GDM1 (cell line): ENCODE measurements around the gene AP2B1.
"Not testable (repeated sequence)": the region's sequence is repeated elsewhere in the genome, so short reads cannot be mapped to it uniquely, and the experiment has no call there.

ENCODE experiments used
- DNase-seq: peaks from one replicate; lab custom pipeline; 2025; lab: John Stamatoyannopoulos, UW

The AP2B1 gene

DNA sequence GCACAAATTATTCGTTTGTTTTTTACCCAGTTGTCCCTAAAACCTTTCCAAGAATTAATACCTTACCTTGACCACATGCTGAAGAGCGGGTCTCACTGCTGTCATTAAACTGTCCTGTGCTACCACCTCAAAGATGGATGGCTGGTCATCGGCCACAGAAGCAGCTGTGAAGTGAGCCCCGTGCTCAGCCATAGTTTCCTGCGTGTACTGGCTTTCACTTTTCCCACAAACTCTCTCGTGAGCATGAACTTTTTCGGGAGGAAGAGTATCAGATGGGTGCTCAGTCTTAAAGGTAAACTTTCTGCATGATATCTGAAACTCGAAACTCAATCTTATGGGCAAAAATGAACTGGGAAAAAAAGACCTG is 9.3 kb upstream of the AP2B1 start:
- DNase-seq = no peak

DNA sequence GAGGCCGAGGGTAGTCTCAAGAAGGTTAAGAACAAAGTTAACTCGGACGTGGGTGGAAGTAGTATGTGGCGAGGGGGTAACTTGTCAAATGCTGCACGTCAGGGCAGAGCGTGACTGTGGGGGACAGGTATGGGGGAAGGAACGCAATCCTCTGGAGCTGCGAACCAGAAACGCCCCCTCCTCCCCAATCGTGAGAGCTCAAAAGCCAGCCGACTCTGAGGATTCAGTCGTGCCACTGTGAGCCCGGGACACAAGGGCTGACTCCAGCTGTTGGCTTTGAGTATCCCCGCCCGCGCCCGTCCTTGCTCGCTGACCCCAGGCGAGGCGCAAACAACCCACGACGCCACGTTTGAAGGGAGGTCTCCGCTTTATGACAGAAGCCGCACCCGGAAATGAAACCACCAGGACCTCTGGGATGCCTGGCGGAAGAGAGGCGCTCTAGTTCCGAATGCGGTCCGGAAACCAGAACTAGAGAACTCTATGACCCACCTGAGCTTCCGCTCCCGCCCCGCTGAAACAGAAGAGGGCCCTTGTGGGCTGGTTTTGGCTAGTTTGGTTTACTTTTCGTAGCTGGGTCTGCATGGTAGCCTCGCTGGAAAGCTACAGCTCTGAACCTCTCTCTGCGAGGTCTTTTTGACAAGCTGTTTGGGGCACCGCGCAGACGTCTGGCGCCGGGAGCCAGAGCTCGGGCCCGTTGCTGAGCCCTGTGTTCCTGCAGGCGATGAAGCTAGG is 8.8 kb upstream of the AP2B1 start, which contains the start of gene PEX12:
PEX12 (minus strand) TSS at position 375 of the 732 bp plus-strand sequence. CDS start 550 bp downstream, outside the sequence.
- DNase-seq = peak; percentile 87

DNA sequence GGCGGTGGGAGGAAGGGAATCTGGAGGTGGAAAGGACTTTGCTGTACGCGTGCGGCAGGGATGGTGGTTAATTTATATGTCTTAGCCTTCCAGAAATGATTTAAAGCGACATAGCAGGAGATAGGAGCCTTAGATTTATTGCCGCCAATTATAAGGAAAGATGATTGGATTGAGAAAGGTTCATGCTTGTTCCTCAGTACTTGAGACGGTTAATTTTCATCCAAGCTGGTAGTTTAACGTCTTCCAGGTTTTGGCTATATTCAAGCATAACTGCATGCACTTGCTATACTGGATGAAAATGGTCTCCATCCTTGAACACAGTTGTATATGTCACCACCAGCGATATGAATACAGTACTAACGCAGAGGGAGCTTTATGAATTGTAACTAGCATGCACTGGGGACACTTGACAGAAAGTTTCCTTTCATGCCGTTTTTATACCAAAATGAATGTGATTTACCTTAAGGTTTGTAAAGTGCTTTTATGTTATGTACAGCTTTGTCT is 8.1 kb upstream of the AP2B1 start:
- DNase-seq = no peak

DNA sequence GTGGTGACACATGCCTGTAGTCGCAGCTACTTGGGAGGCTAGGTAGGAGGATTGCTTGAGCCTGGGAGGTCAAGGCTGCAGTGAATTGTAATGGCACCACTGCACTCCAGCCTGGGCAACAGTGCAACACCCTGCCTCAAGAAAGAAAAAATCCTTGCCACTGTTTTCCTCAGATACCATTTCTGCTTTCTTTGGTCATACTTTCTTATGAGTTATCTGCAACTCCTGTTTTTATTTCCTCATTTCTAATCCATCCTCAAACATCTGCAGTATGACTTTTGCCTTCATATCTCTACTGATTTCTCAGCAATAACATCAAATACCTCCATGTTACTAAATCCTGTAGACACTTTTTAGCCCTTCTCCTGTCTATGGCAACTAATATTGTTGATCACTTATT is 3.1 kb upstream of the AP2B1 start:
- no peak for DNase-seq

DNA sequence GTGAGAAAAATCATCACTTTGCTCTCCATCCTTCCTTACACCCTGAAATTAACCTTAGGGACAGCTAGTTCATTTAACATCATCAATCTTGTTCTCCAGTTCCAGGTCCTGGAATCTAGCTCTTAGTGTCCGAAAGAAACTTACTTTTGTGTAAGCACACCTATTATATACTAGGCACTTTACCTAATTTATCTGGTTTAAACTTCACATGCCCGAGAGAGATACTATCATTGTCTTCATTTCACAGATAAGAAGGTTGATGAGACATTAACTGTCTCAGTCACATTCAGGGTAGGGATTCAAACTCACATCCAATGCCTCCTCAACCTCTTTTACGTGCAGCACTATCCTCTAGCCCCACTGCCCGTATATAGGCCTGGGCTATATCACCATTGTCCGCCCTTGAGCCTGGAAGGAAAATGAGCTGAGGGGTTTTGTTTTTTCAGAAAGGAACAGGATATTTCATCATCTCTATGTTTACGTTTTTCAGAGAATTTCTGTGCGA is 501 bp upstream of the AP2B1 start:
- no peak for DNase-seq

DNA sequence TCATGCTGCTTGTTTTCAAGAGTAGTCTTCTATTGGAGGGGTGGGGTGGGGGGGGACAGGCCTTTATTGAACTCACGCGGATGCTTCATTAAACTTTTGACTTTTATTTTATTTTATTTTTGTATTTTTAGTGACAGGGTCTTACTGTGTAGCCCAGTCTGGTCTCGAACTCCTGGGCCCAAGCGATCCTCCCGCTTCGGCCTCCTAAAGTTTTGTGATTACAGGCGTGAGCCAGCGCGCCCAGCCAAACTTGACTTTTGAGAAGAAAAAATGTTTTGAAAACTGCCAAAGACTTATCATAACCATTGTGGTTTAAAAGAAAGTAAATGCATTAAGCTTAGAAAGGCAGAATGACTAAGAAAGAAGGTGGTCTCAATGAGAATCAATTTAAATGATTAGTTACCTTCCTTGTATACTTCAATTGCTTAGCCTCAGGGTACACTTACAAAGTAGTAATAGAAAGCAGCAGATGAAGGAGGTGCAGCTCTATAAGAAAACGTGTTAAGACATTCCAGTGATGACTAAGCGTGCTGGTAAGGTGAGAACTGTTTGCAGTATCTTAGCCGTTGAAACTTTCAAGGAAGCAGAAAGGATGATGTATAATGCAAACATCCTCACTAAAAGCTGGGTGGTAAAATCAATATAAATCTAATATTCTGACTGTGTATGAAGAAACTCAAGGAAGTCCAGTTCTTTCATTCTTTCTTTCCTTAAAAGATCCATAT is 1.2 kb downstream of the AP2B1 start:
- DNase-seq = no peak

DNA sequence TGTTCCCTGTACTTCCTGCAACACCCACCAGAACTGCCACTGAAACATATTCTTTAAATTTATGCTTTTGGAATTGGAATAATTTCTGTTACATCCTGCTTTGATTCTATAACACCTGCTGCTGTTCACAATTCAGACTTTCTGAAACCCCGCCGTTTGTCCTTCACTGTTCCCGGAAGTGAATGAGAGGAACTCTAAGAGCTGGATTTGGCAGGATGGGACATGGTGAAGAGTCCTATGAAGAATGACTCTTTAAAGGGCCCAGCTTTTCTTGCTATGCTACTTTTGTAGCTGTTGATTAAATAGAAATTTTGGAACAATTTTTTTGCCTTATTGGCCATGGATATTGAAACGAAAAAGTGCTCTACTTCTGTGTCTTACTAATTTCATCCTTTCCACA is 8.9 kb downstream of the AP2B1 start:
- no peak for DNase-seq

DNA sequence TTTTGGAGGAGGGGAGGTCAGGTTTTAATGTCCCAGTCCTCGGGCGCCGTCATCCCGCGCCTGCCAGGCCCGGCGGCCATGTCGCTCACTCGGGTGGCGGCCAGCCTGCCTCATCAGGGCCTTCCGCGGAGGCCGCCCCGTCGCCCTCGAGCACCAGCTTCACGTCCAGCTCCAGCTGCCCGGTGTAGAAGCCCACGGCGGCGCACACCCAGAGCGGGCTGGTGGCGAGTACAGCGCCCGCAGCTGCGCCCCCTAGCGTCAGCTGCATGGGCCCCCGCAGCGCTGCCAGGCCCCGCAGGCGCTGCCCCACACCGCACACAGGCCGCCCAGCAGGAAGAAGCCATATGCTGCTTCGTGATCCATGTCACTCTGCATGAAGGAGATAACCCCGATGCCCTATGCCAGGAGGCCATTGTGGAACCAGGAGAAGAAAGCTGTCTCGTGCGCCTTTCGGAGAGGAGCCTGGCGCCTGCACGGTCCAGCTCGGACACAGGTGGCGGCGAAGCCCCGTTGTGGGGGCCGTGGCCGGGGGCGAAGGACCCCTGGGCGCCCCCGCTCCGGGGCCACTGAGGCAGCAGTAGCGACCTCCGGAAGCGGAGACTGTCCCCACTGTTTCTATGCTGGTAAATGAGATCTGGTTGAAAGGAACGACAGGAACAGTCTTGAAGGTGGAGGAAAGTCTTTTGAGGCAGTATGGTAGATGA is 9.6 kb downstream of the AP2B1 start:
- no peak for DNase-seq

DNA sequence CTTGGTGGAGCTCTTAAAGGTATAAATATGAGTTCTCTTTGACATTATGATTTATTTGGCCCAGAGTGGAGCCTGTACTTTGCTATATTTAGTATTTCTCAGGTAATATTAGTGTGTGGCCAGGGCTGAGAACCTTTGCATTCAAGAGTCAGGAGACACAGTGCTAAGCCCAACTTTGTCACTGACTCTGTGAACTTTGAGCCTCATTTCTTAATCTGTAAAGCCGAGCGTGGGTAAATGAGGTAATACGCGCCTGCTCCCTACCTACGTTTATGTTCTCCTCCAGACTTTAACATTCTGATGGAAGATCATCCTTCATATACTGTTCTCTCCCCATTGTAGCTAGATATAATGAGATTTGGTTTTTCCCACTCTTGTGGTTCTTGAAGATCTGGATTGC is 10.5 kb downstream of the AP2B1 start:
- no peak for DNase-seq

DNA sequence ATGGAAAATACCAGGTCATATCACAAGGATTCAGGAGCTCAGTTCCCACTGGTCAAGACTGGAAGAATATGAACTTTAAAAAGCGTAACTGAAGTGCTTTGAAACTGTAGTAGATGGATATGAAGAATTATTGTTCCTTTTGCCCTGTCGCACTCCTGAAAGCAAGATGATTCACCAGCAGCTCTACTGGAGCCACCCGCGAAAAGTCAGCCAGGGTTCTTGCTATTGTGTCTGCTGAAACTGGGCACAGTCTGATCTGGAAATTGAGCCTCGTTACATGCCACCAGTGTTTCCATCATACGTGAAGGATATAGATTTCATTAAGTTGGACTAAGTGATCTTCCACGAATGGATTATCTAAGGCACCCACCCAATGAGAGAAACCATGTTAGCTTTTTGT is 16.6 kb downstream of the AP2B1 start:
- DNase-seq = no peak

DNA sequence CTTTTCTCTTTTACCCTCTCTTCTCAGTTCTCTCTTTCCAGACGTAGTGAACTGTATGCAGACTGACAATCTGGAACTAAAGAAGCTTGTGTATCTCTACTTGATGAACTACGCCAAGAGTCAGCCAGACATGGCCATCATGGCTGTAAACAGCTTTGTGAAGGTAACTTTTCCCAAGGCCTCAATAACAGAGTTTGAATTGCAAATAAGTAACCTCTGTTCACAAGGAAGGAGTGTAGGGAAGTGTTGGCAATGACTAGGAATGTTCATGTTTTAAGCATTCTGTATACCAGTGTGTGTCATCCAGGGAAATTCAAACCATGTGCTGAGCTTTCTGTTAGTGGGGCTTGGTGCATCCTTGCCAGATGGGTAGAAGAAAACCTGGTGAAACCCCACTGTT is 18.6 kb downstream of the AP2B1 start:
- DNase-seq = no peak

DNA sequence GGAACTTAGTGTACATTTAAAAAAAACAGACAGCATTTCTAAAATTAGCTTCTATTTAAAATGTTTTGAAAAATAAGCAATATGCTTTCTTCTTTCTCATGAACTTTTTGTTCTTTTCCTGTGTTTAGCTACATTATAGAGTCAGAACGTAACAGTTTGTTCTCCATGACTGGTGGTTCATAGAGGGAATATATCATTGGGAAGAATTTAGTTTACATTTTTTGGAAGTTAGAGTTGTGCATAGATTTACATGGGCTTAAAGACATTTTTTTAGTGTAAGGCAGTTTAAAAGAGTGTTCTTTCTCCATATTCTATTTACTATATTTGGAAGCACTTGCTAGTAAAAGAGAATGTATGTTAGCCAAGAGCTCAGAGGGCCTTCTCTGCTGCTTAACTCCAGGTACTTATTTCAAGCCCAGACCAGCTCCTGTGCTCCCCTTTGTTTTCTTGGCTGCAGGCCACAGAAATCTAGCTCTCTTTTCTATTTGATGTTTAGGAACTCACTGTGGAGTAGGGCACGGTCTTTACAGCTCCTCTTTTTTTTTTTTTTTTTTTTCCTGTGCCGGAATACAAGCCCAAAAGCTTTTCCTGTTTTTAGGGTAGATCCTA is 20.2 kb downstream of the AP2B1 start:
- no peak for DNase-seq

DNA sequence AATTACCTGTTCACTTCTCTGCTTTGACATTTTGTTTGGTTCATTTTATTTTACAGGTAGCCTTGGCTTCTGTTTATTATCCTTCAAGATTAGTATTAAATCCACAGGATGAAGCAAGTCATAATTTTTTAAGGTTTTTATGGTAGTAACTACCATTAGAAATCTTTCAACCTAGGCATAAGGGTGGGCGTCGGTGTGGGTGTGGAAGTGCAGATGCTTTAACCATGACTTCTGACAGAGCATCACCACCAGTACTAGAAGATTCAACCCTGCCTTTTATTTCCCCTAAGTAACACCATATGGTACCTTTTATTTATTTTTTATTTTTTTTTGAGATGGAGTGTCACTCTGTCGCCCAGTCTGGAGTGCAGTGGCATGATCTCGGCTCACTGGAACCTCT is 22.7 kb downstream of the AP2B1 start:
- DNase-seq = no peak

DNA sequence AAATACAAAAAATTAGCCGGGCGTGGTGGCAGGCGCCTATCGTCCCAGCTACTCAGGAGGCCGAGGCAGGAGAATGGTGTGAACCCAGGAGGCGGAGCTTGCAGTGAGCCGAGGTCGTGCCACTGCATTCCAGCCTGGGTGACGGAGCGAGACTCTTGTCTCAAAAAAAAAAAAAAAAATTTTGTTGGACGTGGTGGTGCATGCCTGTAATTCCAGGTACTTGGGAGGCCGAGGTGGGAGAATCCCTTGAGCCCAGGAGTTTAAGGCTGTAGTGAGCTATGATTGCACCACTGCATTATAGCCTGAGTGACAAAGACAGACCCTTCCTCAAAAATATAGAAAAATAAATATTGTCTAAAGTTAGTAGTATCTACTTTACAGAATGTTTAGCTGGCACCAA is 23.6 kb downstream of the AP2B1 start:
- not testable (repeated sequence) for DNase-seq

DNA sequence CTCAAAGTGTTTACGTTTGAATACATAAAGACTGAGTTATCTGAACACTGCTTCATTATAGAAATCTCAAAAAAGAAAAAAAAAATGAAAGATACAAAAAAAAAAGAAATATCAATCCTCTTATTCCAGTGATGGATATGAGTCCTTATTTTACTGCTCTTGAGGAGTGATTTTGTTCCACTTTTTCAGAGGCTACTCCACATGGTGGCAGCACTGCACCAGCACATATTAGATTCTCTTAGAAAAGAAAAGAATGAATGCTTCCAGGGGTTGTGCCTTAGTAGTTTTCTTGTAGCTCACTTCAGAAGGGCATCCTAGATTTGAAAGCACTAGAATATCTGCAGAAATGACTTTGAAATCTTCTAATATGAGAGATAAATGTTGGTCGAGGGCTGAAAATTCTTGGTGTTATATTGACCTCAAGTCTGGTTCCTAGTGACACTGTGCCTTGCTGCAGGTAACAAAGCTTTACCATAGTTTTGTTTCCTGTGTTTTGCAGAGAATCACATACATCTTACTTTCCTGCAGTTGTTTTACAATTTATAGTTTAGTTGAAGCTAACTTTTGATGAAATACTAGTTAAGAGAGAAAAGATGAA is 25.9 kb downstream of the AP2B1 start:
- no peak for DNase-seq

DNA sequence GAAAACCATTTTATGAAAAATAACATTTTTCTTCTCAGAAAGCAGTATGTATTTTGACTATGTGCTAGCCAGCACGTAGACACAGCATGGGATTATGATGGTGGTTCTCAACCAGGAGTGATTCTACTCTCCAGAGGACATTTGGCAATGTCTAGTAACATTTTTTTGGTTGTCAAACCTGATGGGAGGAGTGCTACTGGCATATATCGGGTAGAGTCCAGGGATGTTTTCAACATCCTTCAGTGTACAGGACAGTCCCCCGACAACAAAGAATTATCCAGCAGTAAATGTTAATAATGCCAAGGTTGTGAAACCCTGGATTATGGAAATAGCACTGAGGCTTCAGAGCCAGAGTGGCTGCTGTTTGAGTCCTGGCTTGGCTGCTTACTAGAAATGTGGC is 27.7 kb downstream of the AP2B1 start:
- no peak for DNase-seq

DNA sequence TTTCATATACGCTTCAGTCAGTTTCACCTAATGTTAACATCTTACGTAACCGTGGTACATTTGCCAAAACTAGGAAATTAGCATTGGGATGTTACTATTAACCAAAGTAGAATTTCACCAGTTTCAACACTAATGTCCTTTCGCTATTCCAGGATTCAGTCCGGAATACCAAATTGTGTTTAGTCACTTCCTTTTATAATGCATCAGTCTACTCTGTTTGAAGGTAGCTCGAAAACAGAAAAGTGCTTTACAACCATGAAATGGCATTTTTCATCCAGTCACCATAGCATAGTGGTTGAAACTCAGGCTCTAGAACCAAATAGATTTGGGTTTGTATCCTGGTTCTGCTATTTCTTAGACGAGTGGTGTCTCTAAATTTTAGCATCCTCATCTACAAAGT is 29.4 kb downstream of the AP2B1 start:
- DNase-seq = no peak

DNA sequence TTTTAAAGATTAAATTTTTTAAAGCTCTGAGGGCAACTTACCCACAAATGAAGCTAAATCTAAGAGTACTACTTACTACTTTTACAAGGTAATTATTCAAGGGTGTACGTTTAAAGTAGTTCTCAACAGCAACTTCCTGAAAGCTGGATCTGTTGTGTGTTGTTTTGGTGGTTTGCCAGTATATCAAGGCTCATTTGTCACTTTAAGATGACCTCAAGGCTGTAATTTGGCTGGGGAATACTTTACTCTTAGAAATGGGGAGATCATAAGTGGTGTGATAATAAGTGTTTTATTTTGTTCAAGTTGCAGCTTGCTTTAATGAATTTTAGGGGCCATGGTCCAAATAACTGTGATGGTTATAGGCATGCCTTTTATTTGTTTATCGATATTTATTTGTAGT is 30.4 kb downstream of the AP2B1 start:
- no peak for DNase-seq

DNA sequence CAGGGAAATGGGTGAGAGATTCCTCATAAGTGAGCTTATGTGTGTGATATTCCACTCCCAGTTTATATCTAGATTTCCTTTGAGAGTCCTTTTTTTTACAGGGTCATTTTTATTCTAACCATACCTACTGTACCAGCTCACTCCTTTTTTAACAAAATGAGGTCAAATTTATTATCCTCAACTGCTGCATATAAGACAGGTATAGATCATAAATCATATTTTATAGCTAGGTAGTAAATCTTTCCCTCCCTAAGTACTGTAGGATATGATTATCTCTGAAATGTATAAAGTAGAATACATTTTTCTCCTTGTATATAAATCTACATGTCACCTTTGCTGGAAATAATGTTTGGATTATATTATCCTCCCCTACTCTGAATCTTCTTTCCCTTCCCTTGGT is 31.5 kb downstream of the AP2B1 start:
- no peak for DNase-seq

DNA sequence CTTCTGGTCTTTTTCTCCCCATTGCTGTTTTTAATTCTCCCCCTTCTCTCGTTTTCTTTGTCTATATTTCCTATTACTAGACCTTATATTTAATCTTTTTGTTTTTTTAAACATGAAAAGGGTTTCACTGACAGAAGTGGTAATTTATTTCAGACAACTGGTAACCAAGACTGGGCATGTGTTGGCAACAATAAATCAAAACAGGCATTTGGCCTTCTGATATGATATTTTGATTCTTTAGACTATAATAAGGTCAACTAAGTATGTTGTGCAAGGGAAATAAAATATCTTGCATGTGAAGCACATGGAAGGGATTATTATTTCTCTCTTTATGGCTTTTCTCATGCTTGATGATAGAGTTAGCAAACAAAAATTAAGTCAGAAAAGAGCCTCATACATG is 34.6 kb downstream of the AP2B1 start:
- no peak for DNase-seq

DNA sequence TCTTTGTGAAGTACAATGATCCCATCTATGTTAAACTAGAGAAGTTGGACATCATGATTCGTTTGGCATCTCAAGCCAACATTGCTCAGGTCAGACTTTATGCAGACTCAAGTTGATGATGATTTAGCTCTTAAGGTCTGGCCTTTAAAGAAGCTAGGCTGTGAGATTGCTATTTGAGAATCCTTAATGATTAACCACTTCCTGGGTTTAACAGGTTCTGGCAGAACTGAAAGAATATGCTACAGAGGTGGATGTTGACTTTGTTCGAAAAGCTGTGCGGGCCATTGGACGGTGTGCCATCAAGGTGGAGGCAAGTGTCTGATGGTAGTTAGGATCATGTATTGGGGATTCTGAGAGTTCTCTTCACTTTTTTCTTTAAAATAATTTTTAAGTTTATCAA is 40.3 kb downstream of the AP2B1 start:
- DNase-seq = no peak
